Measurements from ENCODE around the gene RNPC3. TPM values are rescaled to one million over a fixed set of nuclear protein-coding genes. Genes with fewer than 3 reads are reported as not detected.

RNPC3 gene, protein sequence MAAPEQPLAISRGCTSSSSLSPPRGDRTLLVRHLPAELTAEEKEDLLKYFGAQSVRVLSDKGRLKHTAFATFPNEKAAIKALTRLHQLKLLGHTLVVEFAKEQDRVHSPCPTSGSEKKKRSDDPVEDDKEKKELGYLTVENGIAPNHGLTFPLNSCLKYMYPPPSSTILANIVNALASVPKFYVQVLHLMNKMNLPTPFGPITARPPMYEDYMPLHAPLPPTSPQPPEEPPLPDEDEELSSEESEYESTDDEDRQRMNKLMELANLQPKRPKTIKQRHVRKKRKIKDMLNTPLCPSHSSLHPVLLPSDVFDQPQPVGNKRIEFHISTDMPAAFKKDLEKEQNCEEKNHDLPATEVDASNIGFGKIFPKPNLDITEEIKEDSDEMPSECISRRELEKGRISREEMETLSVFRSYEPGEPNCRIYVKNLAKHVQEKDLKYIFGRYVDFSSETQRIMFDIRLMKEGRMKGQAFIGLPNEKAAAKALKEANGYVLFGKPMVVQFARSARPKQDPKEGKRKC
- 10 to 100 TPM; 24.6 to 25.2 TPM for total RNA-seq
- polyA plus RNA-seq (ENCODE audit: insufficient read length in 2 of 2), result 10 to 100 TPM; 36.7 to 42.7 TPM
- long read RNA-seq, donor 1, partial matches to known transcripts, result 40 of 42 reads
- long read RNA-seq, donor 1, other reads (novel, unspliced or antisense), result 0 of 42 reads
- long read RNA-seq, donor 2, result 0 reads
- long read RNA-seq, donor 3, partial matches to known transcripts, result 0 of 1 reads
- long read RNA-seq, donor 3, other reads (novel, unspliced or antisense), result 0 of 1 reads
- long read RNA-seq, donor 4, transcript RNPC3-206 (6 exons, 686 nt), result major isoform, 6 of 58 reads
- long read RNA-seq, donor 4, partial matches to known transcripts, result 52 of 58 reads
- long read RNA-seq, donor 4, other reads (novel, unspliced or antisense), result 0 of 58 reads

GRCh38 chr1:103525607-103526507 is at the start of gene RNPC3:
TSS of gene RNPC3 (plus strand) at chr1:103525699. CDS start at chr1:103526071, 372 bp downstream.
- Histone ChIP-seq H3K27ac (ENCODE audit: low read depth, low read length) (peak within 1 kb of the TSS; percentile 90), H3K27me3 (ENCODE audit: control insufficient read depth, insufficient read depth, low read length) (no peaks in the 10 kb centered on the region), H3K9me3 (ENCODE audit: control insufficient read depth, insufficient read depth, low read length) (no peaks in the 10 kb centered on the region), H3K4me3 (ENCODE audit: low read depth, low read length) (peak within 1 kb of the TSS; percentile 95), H3K36me3 (ENCODE audit: control insufficient read depth, insufficient read depth, low read length) (peaks cover 2% of the 10 kb centered on the region), H3K4me1 (ENCODE audit: control insufficient read depth, insufficient read depth, low read length) (no peaks in the 10 kb centered on the region)
- DNase-seq (ENCODE audit: low read depth in 4 of 6, low spot score in 6 of 6), result peak; percentile 81 to 98 (median 94)
- under 1% methylated on average over 44 of the region's 62 CpGs for whole genome bisulfite sequencing (ENCODE audit: insufficient coverage)

GRCh38 chr1:103477101-103477500 is 48.4 kb upstream of the RNPC3 start:
- Histone ChIP-seq H3K4me3 (ENCODE audit: low read depth, low read length) (no peak overlapping the region), H3K27ac (ENCODE audit: low read depth, low read length) (no peak overlapping the region), H3K36me3 (ENCODE audit: control insufficient read depth, insufficient read depth, low read length) (no peaks in the 10 kb centered on the region), H3K4me1 (ENCODE audit: control insufficient read depth, insufficient read depth, low read length) (no peaks in the 10 kb centered on the region), H3K27me3 (ENCODE audit: control insufficient read depth, insufficient read depth, low read length) (no peaks in the 10 kb centered on the region), H3K9me3 (ENCODE audit: control insufficient read depth, insufficient read depth, low read length) (no peaks in the 10 kb centered on the region)
- peak in 1 of 6 donors; percentile 31 for DNase-seq (ENCODE audit: low read depth in 4 of 6, low spot score in 6 of 6)

GRCh38 chr1:103489935-103490334 is 35.6 kb upstream of the RNPC3 start:
- no peaks in the 10 kb centered on the region for H3K36me3 ChIP-seq (ENCODE audit: control insufficient read depth, insufficient read depth, low read length)
- peak in 1 of 6 donors; percentile 11 for DNase-seq (ENCODE audit: low read depth in 4 of 6, low spot score in 6 of 6)
- H3K9me3 ChIP-seq (ENCODE audit: control insufficient read depth, insufficient read depth, low read length), result no peaks in the 10 kb centered on the region
- no peaks in the 10 kb centered on the region for H3K4me1 ChIP-seq (ENCODE audit: control insufficient read depth, insufficient read depth, low read length)
- H3K27ac ChIP-seq (ENCODE audit: low read depth, low read length), result no peak overlapping the region
- no peak overlapping the region for H3K4me3 ChIP-seq (ENCODE audit: low read depth, low read length)
- no peaks in the 10 kb centered on the region for H3K27me3 ChIP-seq (ENCODE audit: control insufficient read depth, insufficient read depth, low read length)

DNA sequence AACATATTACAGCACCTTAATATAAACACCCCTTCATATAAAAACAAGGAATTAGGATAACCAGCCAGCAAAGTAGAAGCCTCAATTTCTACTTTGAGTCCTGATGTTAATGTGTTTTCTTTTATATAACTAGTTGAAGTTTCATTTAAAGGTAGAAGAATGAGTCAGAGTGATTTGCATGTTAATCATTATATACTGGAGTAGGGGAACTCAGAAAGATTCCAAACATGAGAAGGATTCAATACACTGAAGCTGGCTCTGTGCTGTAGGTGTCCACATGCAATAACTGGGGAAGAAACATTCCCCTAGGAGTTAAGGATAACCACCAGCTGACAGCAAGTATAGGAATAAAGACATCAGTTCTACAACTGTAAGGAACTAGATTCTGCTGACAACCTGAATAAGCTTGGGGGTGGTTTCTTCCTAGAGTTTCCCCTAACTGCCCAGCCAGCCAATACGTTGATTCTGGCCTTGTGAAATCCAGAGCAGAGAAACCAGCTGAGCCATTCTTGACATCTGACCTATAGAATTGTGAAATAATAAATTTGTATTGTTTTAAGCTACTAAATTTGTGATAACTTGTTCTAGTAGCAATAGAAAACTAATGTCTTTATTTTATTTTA is 33.4 kb upstream of the RNPC3 start:
- Histone ChIP-seq H3K4me1 (ENCODE audit: control insufficient read depth, insufficient read depth, low read length) (no peaks in the 10 kb centered on the region), H3K4me3 (ENCODE audit: low read depth, low read length) (no peak overlapping the region), H3K36me3 (ENCODE audit: control insufficient read depth, insufficient read depth, low read length) (no peaks in the 10 kb centered on the region), H3K27me3 (ENCODE audit: control insufficient read depth, insufficient read depth, low read length) (no peaks in the 10 kb centered on the region), H3K27ac (ENCODE audit: low read depth, low read length) (no peak overlapping the region), H3K9me3 (ENCODE audit: control insufficient read depth, insufficient read depth, low read length) (no peaks in the 10 kb centered on the region)
- no peak for DNase-seq (ENCODE audit: low read depth in 4 of 6, low spot score in 6 of 6)
- WGBS (ENCODE audit: insufficient coverage), result no CpG with 5 or more reads among the region's 1 CpG

DNA sequence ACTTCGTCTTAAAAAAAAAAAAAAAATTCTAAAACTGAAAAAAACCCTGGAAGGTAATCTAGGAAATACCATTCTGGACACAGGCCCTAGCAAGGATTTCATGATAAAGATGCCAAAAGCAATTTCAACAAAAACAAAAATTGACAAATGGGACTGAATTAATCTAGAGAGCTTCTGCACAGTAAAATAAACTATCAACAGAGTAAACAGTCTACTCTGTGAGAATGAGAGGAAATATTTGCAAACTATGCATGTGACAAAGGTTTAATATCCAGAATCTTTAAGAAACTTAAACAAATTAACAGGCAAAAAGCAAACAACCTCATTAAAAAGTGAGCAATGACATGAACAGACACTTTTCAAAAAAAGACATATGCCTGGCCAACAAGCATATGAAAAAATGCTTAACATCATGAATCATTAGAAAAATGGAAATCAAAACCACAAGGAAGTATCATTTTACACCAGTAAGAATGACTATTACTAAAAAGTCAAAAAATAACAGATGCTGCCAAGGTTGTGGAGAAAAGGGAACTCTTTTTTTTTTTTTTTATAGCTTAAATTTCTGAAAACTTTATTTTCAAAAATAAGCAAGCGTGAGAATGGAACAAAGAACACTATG is 29.4 kb upstream of the RNPC3 start:
- no CpG with 5 or more reads among the region's 2 CpGs for WGBS (ENCODE audit: insufficient coverage)
- Histone ChIP-seq H3K9me3 (ENCODE audit: control insufficient read depth, insufficient read depth, low read length) (no peaks in the 10 kb centered on the region), H3K4me3 (ENCODE audit: low read depth, low read length) (no peak overlapping the region), H3K4me1 (ENCODE audit: control insufficient read depth, insufficient read depth, low read length) (no peaks in the 10 kb centered on the region), H3K27ac (ENCODE audit: low read depth, low read length) (no peak overlapping the region), H3K36me3 (ENCODE audit: control insufficient read depth, insufficient read depth, low read length) (no peaks in the 10 kb centered on the region), H3K27me3 (ENCODE audit: control insufficient read depth, insufficient read depth, low read length) (no peaks in the 10 kb centered on the region)
- DNase-seq (ENCODE audit: low read depth in 4 of 6, low spot score in 6 of 6), result no peak

GRCh38 chr1:103497404-103497803 is 28.1 kb upstream of the RNPC3 start:
- no peaks in the 10 kb centered on the region for H3K9me3 ChIP-seq (ENCODE audit: control insufficient read depth, insufficient read depth, low read length)
- no peak overlapping the region for H3K4me3 ChIP-seq (ENCODE audit: low read depth, low read length)
- H3K4me1 ChIP-seq (ENCODE audit: control insufficient read depth, insufficient read depth, low read length), result no peaks in the 10 kb centered on the region
- no peak for DNase-seq (ENCODE audit: low read depth in 4 of 6, low spot score in 6 of 6)
- H3K27me3 ChIP-seq (ENCODE audit: control insufficient read depth, insufficient read depth, low read length), result no peaks in the 10 kb centered on the region
- H3K27ac ChIP-seq (ENCODE audit: low read depth, low read length), result no peak overlapping the region
- no peaks in the 10 kb centered on the region for H3K36me3 ChIP-seq (ENCODE audit: control insufficient read depth, insufficient read depth, low read length)

DNA sequence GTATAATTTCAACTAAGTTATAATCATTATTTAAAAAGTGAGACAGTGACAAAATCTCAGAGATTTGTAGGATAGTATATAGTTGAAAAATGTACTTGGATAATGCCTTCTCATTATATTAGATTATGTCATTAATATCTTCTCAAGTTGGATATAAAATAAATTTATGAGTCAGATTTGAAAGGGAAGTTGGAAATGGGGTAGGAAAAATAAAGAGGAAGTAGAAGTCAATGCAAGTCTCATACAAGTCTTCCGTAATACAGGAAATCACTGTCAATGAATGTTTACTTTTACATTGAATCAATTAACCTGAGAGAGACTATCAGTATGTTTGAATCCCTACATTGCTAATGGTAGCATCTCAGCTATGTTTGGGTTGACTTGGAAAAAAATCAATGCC is 16.2 kb upstream of the RNPC3 start:
- Histone ChIP-seq H3K4me3 (ENCODE audit: low read depth, low read length) (no peak overlapping the region), H3K4me1 (ENCODE audit: control insufficient read depth, insufficient read depth, low read length) (no peaks in the 10 kb centered on the region), H3K36me3 (ENCODE audit: control insufficient read depth, insufficient read depth, low read length) (no peaks in the 10 kb centered on the region), H3K9me3 (ENCODE audit: control insufficient read depth, insufficient read depth, low read length) (peaks cover 3% of the 10 kb centered on the region), H3K27ac (ENCODE audit: low read depth, low read length) (no peak overlapping the region), H3K27me3 (ENCODE audit: control insufficient read depth, insufficient read depth, low read length) (no peaks in the 10 kb centered on the region)
- WGBS (ENCODE audit: insufficient coverage), result no CpG with 5 or more reads among the region's 1 CpG
- DNase-seq (ENCODE audit: low read depth in 4 of 6, low spot score in 6 of 6), result no peak

DNA sequence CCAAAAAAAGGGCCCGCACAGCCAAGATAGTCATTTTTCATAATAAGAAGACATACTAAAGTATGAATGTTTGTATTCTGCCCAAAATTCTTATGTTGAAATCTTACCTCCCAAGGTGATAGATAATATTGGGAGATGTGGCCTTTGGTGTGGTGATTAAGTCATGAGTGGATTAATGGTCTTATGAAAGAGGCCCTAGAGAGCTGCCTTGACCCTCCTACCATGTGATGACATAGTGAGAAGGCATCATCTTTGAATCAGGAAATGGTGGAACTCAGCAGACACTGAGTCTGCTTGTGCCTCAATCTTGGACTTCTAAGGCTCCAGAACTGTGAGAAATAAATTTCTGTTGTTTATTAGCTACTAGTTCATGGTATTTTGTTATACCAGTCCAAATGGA is 11.8 kb upstream of the RNPC3 start:
- Histone ChIP-seq H3K36me3 (ENCODE audit: control insufficient read depth, insufficient read depth, low read length) (no peaks in the 10 kb centered on the region), H3K27me3 (ENCODE audit: control insufficient read depth, insufficient read depth, low read length) (no peaks in the 10 kb centered on the region), H3K27ac (ENCODE audit: low read depth, low read length) (no peak overlapping the region), H3K9me3 (ENCODE audit: control insufficient read depth, insufficient read depth, low read length) (peaks cover 3% of the 10 kb centered on the region), H3K4me3 (ENCODE audit: low read depth, low read length) (no peak overlapping the region), H3K4me1 (ENCODE audit: control insufficient read depth, insufficient read depth, low read length) (no peaks in the 10 kb centered on the region)
- WGBS (ENCODE audit: insufficient coverage), result no CpG with 5 or more reads among the region's 1 CpG
- no peak for DNase-seq (ENCODE audit: low read depth in 4 of 6, low spot score in 6 of 6)
